ENCODE measurements around the gene SELENBP1. TPM values are rescaled to one million over a fixed set of nuclear protein-coding genes. Genes with fewer than 3 reads are reported as not detected.

SELENBP1 gene
- total RNA-seq, 1 donor from 2014 or later: 74.6 TPM

- Histone ChIP-seq H3K4me1 (ENCODE audit: control insufficient read depth in 3 of 3, insufficient read depth in 3 of 3, low read length in 3 of 3) (no peaks in the 10 kb centered on the region), H3K9ac (ENCODE audit: low read depth in 1 of 3, low read length in 3 of 3) (no peak overlapping the region), H3K4me3 (ENCODE audit: low read length in 3 of 3) (no peak overlapping the region), H3K36me3 (ENCODE audit: control insufficient read depth in 3 of 3, insufficient read depth in 3 of 3, low read length in 3 of 3) (no peaks in the 10 kb centered on the region), H3K27ac (ENCODE audit: low read depth, low read length) (no peak overlapping the region), H3K9me3 (ENCODE audit: control insufficient read depth in 3 of 3, low read length in 3 of 3) (no peaks in the 10 kb centered on the region), H3K27me3 (ENCODE audit: control insufficient read depth in 3 of 3, insufficient read depth in 3 of 3, low read length in 3 of 3) (no peaks in the 10 kb centered on the region)
Measured at GRCh38 chr1:151386002-151386401, 13.5 kb upstream of the SELENBP1 start.

- H3K4me3 ChIP-seq (ENCODE audit: low read length in 3 of 3): no peak overlapping the region
- no peak overlapping the region for H3K27ac ChIP-seq (ENCODE audit: low read depth, low read length)
- no peak overlapping the region for H3K9ac ChIP-seq (ENCODE audit: low read depth in 1 of 3, low read length in 3 of 3)
- H3K9me3 ChIP-seq (ENCODE audit: control insufficient read depth in 3 of 3, low read length in 3 of 3): no peaks in the 10 kb centered on the region
- no peaks in the 10 kb centered on the region for H3K27me3 ChIP-seq (ENCODE audit: control insufficient read depth in 3 of 3, insufficient read depth in 3 of 3, low read length in 3 of 3)
- no peaks in the 10 kb centered on the region for H3K36me3 ChIP-seq (ENCODE audit: control insufficient read depth in 3 of 3, insufficient read depth in 3 of 3, low read length in 3 of 3)
- no peaks in the 10 kb centered on the region for H3K4me1 ChIP-seq (ENCODE audit: control insufficient read depth in 3 of 3, insufficient read depth in 3 of 3, low read length in 3 of 3)
Measured at GRCh38 chr1:151384584-151384983, 12.1 kb upstream of the SELENBP1 start.

GRCh38 chr1:151377150-151377884 lies 4.8 kb upstream of the SELENBP1 start:
- H3K9ac ChIP-seq (ENCODE audit: low read depth in 1 of 3, low read length in 3 of 3): no peak overlapping the region
- no peaks in the 10 kb centered on the region for H3K9me3 ChIP-seq (ENCODE audit: control insufficient read depth in 3 of 3, low read length in 3 of 3)
- no peaks in the 10 kb centered on the region for H3K27me3 ChIP-seq (ENCODE audit: control insufficient read depth in 3 of 3, insufficient read depth in 3 of 3, low read length in 3 of 3)
- no peaks in the 10 kb centered on the region for H3K36me3 ChIP-seq (ENCODE audit: control insufficient read depth in 3 of 3, insufficient read depth in 3 of 3, low read length in 3 of 3)
- H3K27ac ChIP-seq (ENCODE audit: low read depth, low read length): no peak overlapping the region
- H3K4me3 ChIP-seq (ENCODE audit: low read length in 3 of 3): no peak overlapping the region
- peaks cover 2 to 6% (median 2%) of the 10 kb centered on the region in 3 donors for H3K4me1 ChIP-seq (ENCODE audit: control insufficient read depth in 3 of 3, insufficient read depth in 3 of 3, low read length in 3 of 3)

GRCh38 chr1:151373196-151373595 lies 691 bp upstream of the SELENBP1 start:
- H3K27ac ChIP-seq (ENCODE audit: low read depth, low read length): no peak overlapping the region

GRCh38 chr1:151371370-151372057 lies 991 bp downstream of the SELENBP1 start:
- H3K9me3 ChIP-seq (ENCODE audit: control insufficient read depth in 3 of 3, low read length in 3 of 3): no peaks in the 10 kb centered on the region
- H3K27me3 ChIP-seq (ENCODE audit: control insufficient read depth in 3 of 3, insufficient read depth in 3 of 3, low read length in 3 of 3): no peaks in the 10 kb centered on the region
- peak overlapping the region; percentile 68 to 87 (median 80) for H3K4me3 ChIP-seq (ENCODE audit: low read length in 3 of 3)
- peaks cover 5 to 10% (median 9%) of the 10 kb centered on the region in 3 donors for H3K36me3 ChIP-seq (ENCODE audit: control insufficient read depth in 3 of 3, insufficient read depth in 3 of 3, low read length in 3 of 3)
- peak overlapping the region; percentile 77 to 88 (median 86) for H3K9ac ChIP-seq (ENCODE audit: low read depth in 1 of 3, low read length in 3 of 3)
- peaks cover 49 to 52% (median 52%) of the 10 kb centered on the region in 3 donors for H3K4me1 ChIP-seq (ENCODE audit: control insufficient read depth in 3 of 3, insufficient read depth in 3 of 3, low read length in 3 of 3)
- peak overlapping the region; percentile 49 for H3K27ac ChIP-seq (ENCODE audit: low read depth, low read length)

More at GRCh38 chr1:151373196-151373595, 691 bp upstream of the SELENBP1 start:
- Histone ChIP-seq H3K36me3 (ENCODE audit: control insufficient read depth in 3 of 3, insufficient read depth in 3 of 3, low read length in 3 of 3) (peaks cover under 1 to 6% (median 4%) of the 10 kb centered on the region in 3 donors), H3K4me3 (ENCODE audit: low read length in 3 of 3) (no peak overlapping the region), H3K9ac (ENCODE audit: low read depth in 1 of 3, low read length in 3 of 3) (peak overlapping the region in 1 of 3 donors; percentile 19), H3K9me3 (ENCODE audit: control insufficient read depth in 3 of 3, low read length in 3 of 3) (no peaks in the 10 kb centered on the region), H3K27me3 (ENCODE audit: control insufficient read depth in 3 of 3, insufficient read depth in 3 of 3, low read length in 3 of 3) (no peaks in the 10 kb centered on the region), H3K4me1 (ENCODE audit: control insufficient read depth in 3 of 3, insufficient read depth in 3 of 3, low read length in 3 of 3) (peaks cover 39 to 44% (median 43%) of the 10 kb centered on the region in 3 donors)

- Histone ChIP-seq H3K4me3 (ENCODE audit: low read length in 3 of 3) (no peak overlapping the region), H3K9ac (ENCODE audit: low read depth in 1 of 3, low read length in 3 of 3) (peak overlapping the region in 2 of 3 donors; percentile 51 to 57), H3K9me3 (ENCODE audit: control insufficient read depth in 3 of 3, low read length in 3 of 3) (no peaks in the 10 kb centered on the region), H3K36me3 (ENCODE audit: control insufficient read depth in 3 of 3, insufficient read depth in 3 of 3, low read length in 3 of 3) (peaks cover 16 to 21% (median 20%) of the 10 kb centered on the region in 3 donors), H3K4me1 (ENCODE audit: control insufficient read depth in 3 of 3, insufficient read depth in 3 of 3, low read length in 3 of 3) (peaks cover 49 to 52% (median 52%) of the 10 kb centered on the region in 3 donors), H3K27me3 (ENCODE audit: control insufficient read depth in 3 of 3, insufficient read depth in 3 of 3, low read length in 3 of 3) (no peaks in the 10 kb centered on the region), H3K27ac (ENCODE audit: low read depth, low read length) (peak overlapping the region; percentile 65)
Measured at GRCh38 chr1:151370211-151370911, 2.1 kb downstream of the SELENBP1 start.

GRCh38 chr1:151369621-151370048 lies 2.9 kb downstream of the SELENBP1 start:
- no peaks in the 10 kb centered on the region for H3K27me3 ChIP-seq (ENCODE audit: control insufficient read depth in 3 of 3, insufficient read depth in 3 of 3, low read length in 3 of 3)
- H3K36me3 ChIP-seq (ENCODE audit: control insufficient read depth in 3 of 3, insufficient read depth in 3 of 3, low read length in 3 of 3): peaks cover 24 to 29% (median 28%) of the 10 kb centered on the region in 3 donors
- H3K27ac ChIP-seq (ENCODE audit: low read depth, low read length): peak overlapping the region; percentile 65
- peaks cover 49 to 52% (median 52%) of the 10 kb centered on the region in 3 donors for H3K4me1 ChIP-seq (ENCODE audit: control insufficient read depth in 3 of 3, insufficient read depth in 3 of 3, low read length in 3 of 3)
- H3K4me3 ChIP-seq (ENCODE audit: low read length in 3 of 3): peak overlapping the region in 1 of 3 donors; percentile 6
- no peaks in the 10 kb centered on the region for H3K9me3 ChIP-seq (ENCODE audit: control insufficient read depth in 3 of 3, low read length in 3 of 3)
- H3K9ac ChIP-seq (ENCODE audit: low read depth in 1 of 3, low read length in 3 of 3): peak overlapping the region in 1 of 3 donors; percentile 57

GRCh38 chr1:151369302-151369610 lies 3.2 kb downstream of the SELENBP1 start:
- Histone ChIP-seq H3K9me3 (ENCODE audit: control insufficient read depth in 3 of 3, low read length in 3 of 3) (no peaks in the 10 kb centered on the region), H3K27me3 (ENCODE audit: control insufficient read depth in 3 of 3, insufficient read depth in 3 of 3, low read length in 3 of 3) (no peaks in the 10 kb centered on the region), H3K36me3 (ENCODE audit: control insufficient read depth in 3 of 3, insufficient read depth in 3 of 3, low read length in 3 of 3) (peaks cover 27 to 32% (median 32%) of the 10 kb centered on the region in 3 donors), H3K4me1 (ENCODE audit: control insufficient read depth in 3 of 3, insufficient read depth in 3 of 3, low read length in 3 of 3) (peaks cover 49 to 52% (median 52%) of the 10 kb centered on the region in 3 donors), H3K4me3 (ENCODE audit: low read length in 3 of 3) (no peak overlapping the region), H3K27ac (ENCODE audit: low read depth, low read length) (no peak overlapping the region), H3K9ac (ENCODE audit: low read depth in 1 of 3, low read length in 3 of 3) (no peak overlapping the region)

- peaks cover 49 to 52% (median 52%) of the 10 kb centered on the region in 3 donors for H3K4me1 ChIP-seq (ENCODE audit: control insufficient read depth in 3 of 3, insufficient read depth in 3 of 3, low read length in 3 of 3)
- H3K36me3 ChIP-seq (ENCODE audit: control insufficient read depth in 3 of 3, insufficient read depth in 3 of 3, low read length in 3 of 3): peaks cover 31 to 39% (median 35%) of the 10 kb centered on the region in 3 donors
- no peak overlapping the region for H3K4me3 ChIP-seq (ENCODE audit: low read length in 3 of 3)
- no peak overlapping the region for H3K9ac ChIP-seq (ENCODE audit: low read depth in 1 of 3, low read length in 3 of 3)
- no peaks in the 10 kb centered on the region for H3K27me3 ChIP-seq (ENCODE audit: control insufficient read depth in 3 of 3, insufficient read depth in 3 of 3, low read length in 3 of 3)
- H3K27ac ChIP-seq (ENCODE audit: low read depth, low read length): peak overlapping the region; percentile 59
- no peaks in the 10 kb centered on the region for H3K9me3 ChIP-seq (ENCODE audit: control insufficient read depth in 3 of 3, low read length in 3 of 3)
Measured at GRCh38 chr1:151368393-151369301, 3.9 kb downstream of the SELENBP1 start.
